Dermis microvascular lymphatic vessel endothelial cell (primary cell): ENCODE results near the gene TXNDC11. TPM values are rescaled to one million over a fixed set of nuclear protein-coding genes. Genes with fewer than 3 reads are reported as not detected.
"Not testable (repeated sequence)": the region's sequence is repeated elsewhere in the genome, so short reads cannot be mapped to it uniquely, and the experiment has no call there.

ENCODE experiments used
- DNase-seq, 2 donors: peaks; one replicate each; pipeline versions ENCODE4 v3.0.0 to v3.0.0-alpha.2; 2010; ENCODE audit warnings: low read depth in 2 of 2
- total RNA-seq: library from RNA; depleted of rRNA; stranded (reverse); fragments of >200 nt; gene quantifications from 2 replicates; pipeline ENCODE4 v1.2.1, GENCODE V29; 2014

The TXNDC11 gene, protein sequence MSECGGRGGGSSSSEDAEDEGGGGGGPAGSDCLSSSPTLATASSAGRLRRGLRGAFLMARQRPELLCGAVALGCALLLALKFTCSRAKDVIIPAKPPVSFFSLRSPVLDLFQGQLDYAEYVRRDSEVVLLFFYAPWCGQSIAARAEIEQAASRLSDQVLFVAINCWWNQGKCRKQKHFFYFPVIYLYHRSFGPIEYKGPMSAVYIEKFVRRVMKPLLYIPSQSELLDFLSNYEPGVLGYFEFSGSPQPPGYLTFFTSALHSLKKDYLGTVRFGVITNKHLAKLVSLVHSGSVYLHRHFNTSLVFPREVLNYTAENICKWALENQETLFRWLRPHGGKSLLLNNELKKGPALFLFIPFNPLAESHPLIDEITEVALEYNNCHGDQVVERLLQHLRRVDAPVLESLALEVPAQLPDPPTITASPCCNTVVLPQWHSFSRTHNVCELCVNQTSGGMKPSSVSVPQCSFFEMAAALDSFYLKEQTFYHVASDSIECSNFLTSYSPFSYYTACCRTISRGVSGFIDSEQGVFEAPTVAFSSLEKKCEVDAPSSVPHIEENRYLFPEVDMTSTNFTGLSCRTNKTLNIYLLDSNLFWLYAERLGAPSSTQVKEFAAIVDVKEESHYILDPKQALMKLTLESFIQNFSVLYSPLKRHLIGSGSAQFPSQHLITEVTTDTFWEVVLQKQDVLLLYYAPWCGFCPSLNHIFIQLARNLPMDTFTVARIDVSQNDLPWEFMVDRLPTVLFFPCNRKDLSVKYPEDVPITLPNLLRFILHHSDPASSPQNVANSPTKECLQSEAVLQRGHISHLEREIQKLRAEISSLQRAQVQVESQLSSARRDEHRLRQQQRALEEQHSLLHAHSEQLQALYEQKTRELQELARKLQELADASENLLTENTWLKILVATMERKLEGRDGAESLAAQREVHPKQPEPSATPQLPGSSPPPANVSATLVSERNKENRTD
- total RNA-seq: 17.6 and 30.7 TPM in 2 replicates

DNA sequence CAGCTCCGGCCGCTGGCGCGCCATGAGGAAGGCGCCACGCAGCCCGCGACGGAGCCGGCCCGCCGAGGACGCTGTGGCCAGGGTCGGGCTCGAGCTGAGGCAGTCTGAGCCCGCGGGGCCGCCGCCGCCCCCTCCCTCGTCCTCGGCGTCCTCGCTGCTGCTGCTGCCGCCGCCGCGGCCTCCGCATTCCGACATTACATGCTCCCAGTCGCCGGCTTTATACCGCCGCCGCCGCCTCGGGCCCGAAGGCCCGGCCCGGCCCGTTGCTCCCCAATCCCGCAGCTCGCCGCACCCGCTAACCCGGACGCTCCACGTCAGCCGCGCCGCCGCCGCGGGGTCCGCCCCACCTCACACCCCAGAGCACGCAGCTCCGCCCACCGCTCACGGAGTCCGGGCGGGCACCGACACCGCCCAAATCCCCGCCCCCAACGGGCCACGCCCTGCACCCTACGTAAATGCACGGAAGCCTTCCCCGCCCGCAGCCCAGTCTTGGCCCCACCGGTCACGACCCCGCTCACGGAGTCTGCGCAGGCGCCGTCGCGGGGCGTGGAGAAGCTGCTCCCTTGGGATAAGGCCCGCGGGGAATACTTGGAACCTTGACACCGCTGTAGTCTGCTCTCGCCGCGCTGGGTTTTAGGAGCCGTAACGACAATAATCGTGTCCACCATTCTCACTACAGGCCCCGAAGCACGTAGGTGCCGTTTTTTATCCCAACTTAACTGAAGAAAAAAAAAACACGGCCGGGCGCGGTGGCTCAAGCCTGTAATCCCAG lies at the start of gene TXNDC11:
TXNDC11 (minus strand) TSS at position 322 of the 772 bp plus-strand sequence; CDS start at position 195, 127 bp downstream.
- peak; percentile 88 to 98 for DNase-seq

DNA sequence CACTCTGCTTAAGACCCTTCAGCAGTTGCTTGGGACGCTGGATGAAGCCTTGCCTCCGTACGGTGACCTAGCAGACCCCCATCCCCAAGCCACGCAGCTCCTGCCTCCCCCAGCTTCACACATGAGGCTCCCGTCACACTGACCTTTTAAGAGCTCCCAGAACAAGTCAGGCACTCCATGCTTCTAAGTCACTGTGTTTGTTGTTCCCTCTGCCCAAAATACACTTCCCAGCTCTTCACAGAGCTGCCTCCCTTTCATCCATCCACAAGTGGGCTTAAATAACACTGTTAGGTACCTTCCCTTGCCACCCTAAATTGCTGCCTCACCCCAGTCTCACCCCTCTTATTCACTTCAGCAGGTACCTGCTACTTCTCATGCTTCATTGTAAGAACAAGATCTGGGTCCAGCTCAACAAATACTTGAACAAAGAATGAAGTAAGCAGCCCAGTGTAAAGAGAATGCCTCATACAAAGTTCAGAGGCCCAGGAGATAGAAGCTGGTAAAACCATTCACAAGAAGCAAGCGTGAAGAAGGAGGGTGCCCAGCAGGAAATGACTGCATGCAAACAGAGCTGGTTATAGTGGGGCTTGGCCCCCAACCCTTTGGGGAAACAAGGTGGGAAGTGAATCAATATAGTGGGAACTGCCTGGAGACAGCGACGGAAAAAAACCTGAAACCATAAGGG lies 48.6 kb upstream of the TXNDC11 start:
- no peak for DNase-seq

DNA sequence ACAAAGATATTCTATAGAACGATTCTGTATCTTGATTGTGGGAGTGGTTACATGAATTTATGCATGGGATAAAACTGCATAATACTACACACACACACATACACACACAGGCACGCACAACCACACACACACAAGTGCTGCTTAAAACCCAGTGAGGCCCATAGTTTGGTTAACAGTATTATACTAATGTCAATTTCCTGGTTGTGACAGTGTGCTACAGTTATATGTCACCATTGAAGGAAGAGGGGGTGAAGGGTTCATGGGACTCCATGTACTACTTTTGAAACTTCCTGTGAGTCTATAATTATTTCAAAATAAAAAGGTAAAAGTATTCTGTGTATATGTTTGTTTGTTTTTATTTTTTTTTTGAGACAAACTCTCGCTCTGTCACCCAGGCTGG lies 46.3 kb upstream of the TXNDC11 start:
- DNase-seq: no peak

DNA sequence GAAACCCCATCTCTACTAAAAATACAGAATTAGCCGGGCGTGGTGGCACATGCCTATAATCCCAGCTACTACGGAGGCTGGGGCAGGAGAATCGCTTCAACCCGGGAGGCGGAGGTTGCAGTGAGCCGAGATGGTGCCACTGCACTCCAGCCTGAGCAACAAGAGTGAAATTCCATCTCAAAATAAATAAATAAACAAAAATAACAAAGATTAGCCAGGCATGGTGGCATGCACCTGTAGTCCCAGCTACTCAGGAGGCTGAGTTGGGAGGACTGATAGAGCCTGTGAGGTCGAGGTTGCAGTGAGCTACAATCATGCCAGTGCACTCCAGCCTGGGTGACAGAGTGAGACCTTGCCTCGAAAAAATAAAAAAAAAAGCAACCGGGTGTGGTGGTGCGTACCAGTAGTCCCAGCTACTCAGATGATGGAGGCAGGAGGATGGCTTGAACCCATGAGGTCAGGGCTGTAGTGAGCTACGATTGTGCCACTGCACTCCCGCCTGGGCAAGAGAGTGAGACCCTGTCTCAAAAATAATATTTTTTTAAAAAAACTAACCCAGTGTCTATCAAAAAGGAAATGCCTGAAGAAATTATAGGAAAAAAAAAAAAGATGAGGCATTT lies 42.4 kb upstream of the TXNDC11 start:
- DNase-seq: not testable (repeated sequence)

DNA sequence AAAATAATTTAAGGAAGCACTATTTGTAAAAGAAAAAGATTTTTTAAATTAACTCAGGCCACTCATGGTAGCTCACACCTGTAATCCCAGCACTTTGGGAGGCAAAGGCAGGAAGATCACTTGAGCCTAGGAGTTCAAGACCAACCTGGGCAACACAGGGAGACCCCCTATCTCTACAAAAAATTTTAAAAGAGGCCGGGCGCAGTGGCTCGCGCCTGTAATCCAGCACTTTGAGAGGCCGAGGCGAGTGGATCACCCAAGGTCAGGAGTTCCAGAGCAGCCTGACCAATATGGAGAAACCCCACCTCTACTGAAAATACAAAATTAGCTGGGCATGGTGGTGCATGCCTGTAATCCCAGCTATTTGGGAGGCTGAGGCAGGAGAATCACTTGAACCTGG lies 41.7 kb upstream of the TXNDC11 start:
- DNase-seq: not testable (repeated sequence)

GRCh38 chr16:11784038-11784369 lies 41.3 kb upstream of the TXNDC11 start:
- DNase-seq: no peak

DNA sequence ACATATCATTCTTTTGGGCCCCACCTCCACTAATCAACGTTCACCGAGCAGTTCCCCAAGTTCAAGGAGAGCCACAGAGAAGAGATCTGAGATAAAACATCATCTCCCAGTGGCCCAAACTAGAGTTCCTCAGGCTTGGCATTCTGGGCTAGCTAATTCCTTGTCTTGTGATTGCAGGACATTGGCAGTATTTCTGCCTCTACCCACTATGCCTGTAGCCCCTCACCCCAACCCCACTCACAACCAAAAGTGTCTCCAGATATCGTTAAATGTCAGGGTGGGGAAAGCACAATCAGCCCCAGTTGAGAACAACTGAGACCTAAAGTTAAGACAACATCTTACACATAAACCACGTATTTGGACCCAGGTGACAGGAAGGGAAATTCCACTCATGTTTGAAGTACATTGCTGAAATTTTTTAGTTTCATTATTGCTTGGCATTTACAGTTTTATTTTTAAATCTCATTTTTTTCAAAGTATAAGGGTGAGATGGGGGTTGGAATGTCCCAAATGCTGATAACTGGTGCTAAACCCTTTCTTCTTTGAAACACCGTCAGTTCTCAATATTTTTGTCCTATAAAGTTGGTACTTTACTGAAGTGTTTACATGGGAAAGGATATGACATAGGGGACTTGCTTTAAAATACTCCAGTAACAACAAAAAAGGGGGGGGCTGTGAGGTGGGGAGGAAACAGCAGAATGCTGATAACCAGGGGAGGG lies 40.8 kb upstream of the TXNDC11 start:
- DNase-seq: peak; percentile 75 to 83

- peak in 1 of 2 donors; percentile 11 for DNase-seq
These were observed 39.1 kb upstream of the TXNDC11 start for GRCh38 chr16:11781773-11782172.

- no peak for DNase-seq
These were observed 38.5 kb upstream of the TXNDC11 start for GRCh38 chr16:11780991-11781680.

- DNase-seq: no peak
These were observed 36.4 kb upstream of the TXNDC11 start for GRCh38 chr16:11779074-11779473.

DNA sequence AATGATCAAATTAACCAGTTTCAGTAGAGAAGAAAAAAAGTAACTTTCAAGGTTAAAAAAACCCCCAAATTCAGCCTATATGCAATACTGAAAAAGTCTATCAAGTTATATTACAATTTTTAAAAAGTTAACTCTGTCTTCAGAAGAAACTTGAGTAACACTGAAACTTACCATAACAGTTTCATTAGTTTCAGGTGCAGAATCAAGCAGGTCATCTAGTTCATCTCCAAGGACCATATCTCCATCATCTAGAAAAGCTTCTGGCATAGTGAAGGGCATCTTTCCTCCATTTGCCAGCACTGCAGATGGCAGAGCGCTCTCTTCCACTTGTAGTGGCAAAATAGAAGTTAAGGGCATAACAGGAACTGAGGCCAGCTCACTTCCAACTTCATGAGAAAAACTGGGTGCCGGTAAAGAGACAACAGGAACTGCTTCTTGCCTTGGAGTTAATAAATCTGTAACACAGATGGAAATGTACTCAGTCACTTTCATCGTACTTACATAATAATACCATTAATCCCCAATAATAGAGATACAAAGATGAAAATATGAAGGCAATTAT lies 31.5 kb upstream of the TXNDC11 start:
- DNase-seq: no peak

DNA sequence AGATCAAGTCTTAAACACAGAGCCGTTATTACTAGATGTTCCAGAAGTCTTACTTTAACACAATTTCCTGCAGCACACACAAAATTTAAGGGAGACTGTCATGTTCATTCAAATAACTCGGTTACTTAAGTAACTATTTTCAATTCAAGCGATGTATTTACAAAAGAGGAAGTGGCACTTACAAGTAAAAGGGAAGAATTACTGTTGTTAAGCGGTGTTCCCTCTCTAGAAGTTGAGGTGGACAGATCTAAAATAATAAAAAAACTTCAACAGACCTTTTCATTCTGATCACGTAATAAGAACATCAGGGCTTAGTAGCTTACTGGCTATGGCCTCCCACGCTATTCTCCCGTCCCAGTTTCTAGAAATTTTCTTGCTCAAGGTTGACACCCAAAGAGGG lies 26.2 kb upstream of the TXNDC11 start:
- DNase-seq: no peak

GRCh38 chr16:11762431-11762830 lies 19.8 kb upstream of the TXNDC11 start:
- DNase-seq: no peak

GRCh38 chr16:11759997-11760396 lies 17.3 kb upstream of the TXNDC11 start:
- no peak for DNase-seq

DNA sequence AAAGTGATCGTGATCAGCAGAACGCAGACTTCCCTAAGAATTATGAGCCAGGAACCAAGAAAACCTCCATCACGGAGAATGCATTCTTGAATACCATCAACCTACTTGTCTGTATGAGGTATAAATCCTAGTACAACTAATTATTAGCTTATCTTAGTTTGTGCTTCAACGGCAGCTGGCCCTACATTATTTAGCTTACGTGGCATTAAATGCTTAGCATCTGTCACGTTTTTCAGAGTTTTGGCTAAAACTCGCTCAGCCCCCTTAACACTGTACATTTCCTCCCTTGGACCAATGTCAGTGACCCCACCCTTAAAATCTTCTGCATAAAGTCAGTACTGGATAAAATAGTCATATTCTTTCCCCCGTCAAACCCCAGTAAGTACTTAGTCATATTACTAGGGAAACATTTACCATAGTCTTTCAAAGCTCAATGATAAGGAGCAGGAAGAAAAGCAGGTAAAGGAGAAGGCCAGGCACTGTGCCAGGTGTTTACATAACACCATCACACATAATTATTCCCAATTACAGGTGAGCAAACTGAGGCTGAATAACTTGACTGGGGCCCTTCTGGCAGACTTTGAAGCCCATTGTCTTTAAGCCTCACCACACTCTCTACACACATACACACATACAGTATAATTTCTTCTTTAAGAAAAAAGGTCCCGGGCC lies 16.6 kb upstream of the TXNDC11 start:
- DNase-seq: no peak

DNA sequence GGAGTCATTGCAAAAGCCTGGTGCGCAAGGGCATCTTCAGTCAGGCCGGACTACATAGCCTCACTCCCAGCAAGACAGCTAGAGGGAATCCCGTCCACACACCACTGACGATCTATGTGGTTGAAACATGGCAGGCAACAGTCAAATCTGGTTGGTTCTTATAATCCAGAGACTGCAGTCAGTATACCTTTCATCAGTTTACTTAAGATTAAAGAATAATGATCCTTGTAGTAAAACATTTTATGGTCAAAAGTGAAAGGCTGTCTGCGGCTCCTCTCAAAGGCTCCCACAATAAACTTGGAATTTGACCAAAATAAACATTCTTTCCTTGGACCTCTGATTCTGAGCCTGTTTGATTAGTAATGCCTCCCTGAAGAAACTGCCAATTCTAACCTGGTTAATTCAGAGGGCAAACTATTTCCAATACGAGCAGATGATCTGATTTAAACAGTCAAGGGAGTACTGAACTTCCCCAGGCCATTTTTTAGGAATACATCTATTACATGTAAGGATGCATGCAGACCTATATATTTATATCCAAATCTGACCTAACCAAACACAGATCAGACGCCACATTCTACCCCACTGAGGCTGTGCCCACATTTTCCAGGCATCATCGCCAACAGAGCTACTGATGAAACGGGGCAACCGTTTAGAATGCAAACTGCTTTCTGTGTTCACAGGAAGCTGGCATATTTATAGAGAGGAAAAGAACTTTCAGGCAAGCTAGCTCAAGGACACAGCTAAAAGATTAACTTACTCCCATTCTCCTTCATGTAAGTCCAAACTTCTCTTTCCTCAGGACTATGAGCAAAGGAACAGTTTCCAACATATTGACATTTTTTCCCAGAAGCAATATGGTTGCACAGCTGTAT lies 15.3 kb upstream of the TXNDC11 start:
- DNase-seq: peak in 1 of 2 donors; percentile 37

DNA sequence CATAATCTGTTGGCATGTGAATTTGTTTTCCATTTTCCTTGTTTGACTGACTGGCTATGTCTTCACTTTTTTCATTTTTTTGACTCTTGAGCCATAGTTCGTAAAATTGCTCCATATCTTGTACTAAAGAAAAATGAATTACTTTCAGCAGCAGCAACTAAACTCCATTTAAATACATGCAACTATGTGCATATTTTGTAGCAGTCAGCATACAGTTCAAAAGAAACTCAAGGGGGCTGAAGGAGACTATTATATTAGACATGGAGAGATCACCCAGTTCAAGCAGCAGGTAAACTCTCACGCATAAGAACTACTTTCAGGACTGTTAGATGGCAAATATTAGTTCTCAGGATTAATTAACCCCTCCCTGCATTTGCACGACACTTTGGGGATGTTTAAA lies 13.6 kb upstream of the TXNDC11 start:
- DNase-seq: no peak
